Mesenchymal stem cell (in vitro differentiated cells and primary cell): ENCODE measurements around the gene APPBP2.
"Not testable (repeated sequence)": the region's sequence is repeated elsewhere in the genome, so short reads cannot be mapped to it uniquely, and the experiment has no call there.

ENCODE experiments used
- DNase-seq: peaks from one replicate; pipeline ENCODE4 v3.0.0-alpha.2; 2013
- H2AFZ ChIP-seq: one replicate; pipeline ENCODE4 v1.6.1; 2013; ENCODE audit warnings: low read depth, mild to moderate bottlenecking, control low read depth, inconsistent platforms, low read length, moderate library complexity
- H2AK5ac ChIP-seq: 2 replicates; pipeline ENCODE4 v1.6.1; 2013; ENCODE audit warnings: low read length, moderate library complexity, mild to moderate bottlenecking, inconsistent platforms; ENCODE audit not compliant: severe bottlenecking
- H2BK120ac ChIP-seq: one replicate; pipeline ENCODE4 v1.6.1; 2013; ENCODE audit warnings: low read depth, mild to moderate bottlenecking, inconsistent platforms, low read length, moderate library complexity
- H2BK12ac ChIP-seq, 2 experiments: one replicate each; pipeline ENCODE4 v1.6.1; 2013; ENCODE audit warnings: inconsistent platforms in 2 of 2, low read length in 2 of 2, mild to moderate bottlenecking in 2 of 2, moderate library complexity in 2 of 2, control low read depth in 1 of 2
- H2BK15ac ChIP-seq: one replicate; pipeline ENCODE4 v1.6.1; 2013; ENCODE audit warnings: mild to moderate bottlenecking, low read depth, inconsistent platforms; ENCODE audit not compliant: poor library complexity, severe bottlenecking
- H2BK5ac ChIP-seq: 2 replicates; pipeline ENCODE4 v1.6.1; 2013; ENCODE audit warnings: low read depth, mild to moderate bottlenecking, low read length, control low read depth, inconsistent platforms; ENCODE audit not compliant: poor library complexity, severe bottlenecking
- H3K14ac ChIP-seq, 2 experiments: one replicate each; pipeline ENCODE4 v1.6.1; 2013; ENCODE audit warnings: inconsistent platforms in 2 of 2, low read length in 2 of 2, control low read depth in 1 of 2, mild to moderate bottlenecking in 1 of 2, moderate library complexity in 1 of 2
- H3K18ac ChIP-seq, 2 experiments: one replicate each; pipeline ENCODE4 v1.6.1; 2013; ENCODE audit warnings: inconsistent platforms in 2 of 2, low read length in 2 of 2, control low read depth in 1 of 2, low read depth in 1 of 2, mild to moderate bottlenecking in 1 of 2
- H3K23ac ChIP-seq, 2 experiments: one replicate each; pipeline ENCODE4 v1.6.1; 2013; ENCODE audit warnings: inconsistent platforms in 2 of 2, low read length in 2 of 2, mild to moderate bottlenecking in 2 of 2, moderate library complexity in 2 of 2, control low read depth in 1 of 2
- H3K27ac ChIP-seq: 2 replicates; pipeline ENCODE4 v1.5.1; 2013; ENCODE audit warnings: mild to moderate bottlenecking, moderate library complexity, low read length, control low read depth, inconsistent platforms; ENCODE audit not compliant: poor library complexity, severe bottlenecking
- H3K27me3 ChIP-seq, 2 experiments: 2 replicates each; pipeline versions ENCODE4 v1.6.1 to v1.7.0; 2013; ENCODE audit warnings: low read length in 2 of 2, mild to moderate bottlenecking in 2 of 2, moderate library complexity in 2 of 2, control low read depth in 1 of 2, inconsistent platforms in 1 of 2; ENCODE audit not compliant: control insufficient read depth in 1 of 2, insufficient read depth in 1 of 2
- H3K36me3 ChIP-seq, 2 experiments: 2 replicates each; pipeline versions ENCODE4 v1.6.1 to v1.7.0; 2013; ENCODE audit warnings: low read length in 2 of 2, control low read depth in 1 of 2, inconsistent platforms in 1 of 2, low read depth in 1 of 2, mild to moderate bottlenecking in 1 of 2; ENCODE audit not compliant: insufficient read depth in 2 of 2, control insufficient read depth in 1 of 2
- H3K4ac ChIP-seq, 2 experiments: one replicate each; pipeline ENCODE4 v1.6.1; 2013; ENCODE audit warnings: inconsistent platforms in 2 of 2, low read length in 2 of 2, mild to moderate bottlenecking in 2 of 2, moderate library complexity in 2 of 2, control low read depth in 1 of 2, low read depth in 1 of 2
- H3K4me1 ChIP-seq: 2 replicates; pipeline ENCODE4 v1.6.1; 2013; ENCODE audit warnings: low read depth, low read length, control low read depth; ENCODE audit not compliant: control insufficient read depth, insufficient read depth
- H3K4me2 ChIP-seq: 2 replicates; pipeline ENCODE4 v1.6.1; 2013; ENCODE audit warnings: low read length, mild to moderate bottlenecking, inconsistent platforms; ENCODE audit not compliant: poor library complexity, severe bottlenecking
- H3K4me3 ChIP-seq, 2 experiments: 2 replicates each; pipeline versions ENCODE4 v1.5.1 to v1.7.0; 2013; ENCODE audit warnings: low read length in 2 of 2, mild to moderate bottlenecking in 2 of 2, control low read depth in 1 of 2, low read depth in 1 of 2; ENCODE audit not compliant: insufficient read depth in 1 of 2
- H3K79me1 ChIP-seq: replicated peaks from 2 replicates; pipeline ENCODE4 v1.6.1; 2013; ENCODE audit warnings: mild to moderate bottlenecking, control low read depth, low read length, inconsistent platforms; ENCODE audit not compliant: poor library complexity, severe bottlenecking
- H3K9ac ChIP-seq: 2 replicates; pipeline ENCODE4 v1.7.0; 2013; ENCODE audit warnings: mild to moderate bottlenecking, low read length, moderate library complexity
- H3K9me3 ChIP-seq: 2 replicates; pipeline ENCODE4 v1.7.0; 2013; ENCODE audit warnings: mild to moderate bottlenecking, low read length; ENCODE audit not compliant: control insufficient read depth
- H4K8ac ChIP-seq: one replicate; pipeline ENCODE4 v1.6.1; 2013; ENCODE audit warnings: inconsistent platforms, mild to moderate bottlenecking, low read length, moderate library complexity
- H4K91ac ChIP-seq: one replicate; pipeline ENCODE4 v1.6.1; 2013; ENCODE audit warnings: mild to moderate bottlenecking, low read length, inconsistent platforms
- WGBS: methylation state at CpG from one replicate; pipeline ENCODE4 v1.1.7; 2013; ENCODE audit warnings: mixed read lengths; 5-methylcytosine and 5-hydroxymethylcytosine counted together

APPBP2 gene

DNA sequence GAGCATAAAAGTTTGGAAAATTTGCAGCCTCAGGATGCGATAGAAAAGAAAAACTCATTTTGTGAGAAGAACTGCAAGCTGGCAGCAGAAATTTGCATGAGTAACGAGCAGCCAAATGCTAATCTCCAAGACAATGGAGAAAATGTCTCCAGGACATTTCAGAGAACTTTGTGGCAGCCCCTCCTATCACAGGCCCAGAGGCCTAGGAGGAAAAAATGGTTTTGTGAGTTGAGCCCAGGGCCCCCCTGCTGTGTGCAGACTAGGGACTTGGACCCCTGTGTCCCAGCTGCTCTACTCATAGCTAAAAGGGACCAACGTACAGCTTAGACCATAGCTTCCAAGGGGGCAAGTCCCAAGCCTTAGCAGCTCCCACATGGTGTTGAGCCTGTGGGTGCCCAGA lies 34.3 kb downstream of the APPBP2 start:
- DNase-seq, result no peak
- no peak overlapping the region for H2BK12ac ChIP-seq
- H3K4me3 ChIP-seq, result no peak overlapping the region
- no peak overlapping the region for H3K9ac ChIP-seq
- no peaks in the 10 kb centered on the region for H3K27me3 ChIP-seq
- no peak overlapping the region for H3K23ac ChIP-seq
- H3K14ac ChIP-seq, result no peak overlapping the region
- peaks cover 34 to 91% of the 10 kb centered on the region in 2 experiments for H3K36me3 ChIP-seq
- no peak overlapping the region for H2BK5ac ChIP-seq
- peaks cover 29% of the 10 kb centered on the region for H3K79me1 ChIP-seq
- H2BK120ac ChIP-seq, result no peak overlapping the region
- no peak overlapping the region for H3K27ac ChIP-seq
- no peak overlapping the region for H3K4me2 ChIP-seq
- H3K9me3 ChIP-seq, result peaks cover 7% of the 10 kb centered on the region
- WGBS, result 100% methylated on average over 3 of the region's 3 CpGs
- H3K18ac ChIP-seq, result no peak overlapping the region
- peaks cover 2% of the 10 kb centered on the region for H3K4me1 ChIP-seq
- H2AFZ ChIP-seq, result no peak overlapping the region
- H4K8ac ChIP-seq, result no peak overlapping the region
- H2AK5ac ChIP-seq, result no peak overlapping the region
- H4K91ac ChIP-seq, result no peak overlapping the region
- H3K4ac ChIP-seq, result no peak overlapping the region
- H2BK15ac ChIP-seq, result no peak overlapping the region

DNA sequence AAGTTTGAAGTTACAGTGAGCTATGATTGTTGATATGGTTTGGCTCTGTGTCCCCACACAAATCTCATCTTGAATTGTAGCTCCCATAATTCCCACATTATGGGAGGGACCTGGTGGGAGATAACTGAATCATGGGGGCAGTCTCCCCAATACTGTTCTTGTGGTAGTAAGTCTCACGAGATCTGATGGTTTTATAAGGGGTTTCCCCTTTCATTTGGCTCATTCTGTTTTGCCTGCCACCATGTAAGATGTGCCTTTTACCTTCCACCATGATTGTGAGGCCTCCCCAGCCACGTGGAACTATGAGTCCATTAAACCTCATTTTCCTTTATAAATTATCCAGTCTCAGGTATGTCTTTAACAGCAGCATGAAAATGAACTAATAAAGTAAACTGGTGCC lies 35.4 kb downstream of the APPBP2 start:
- not testable (repeated sequence) for H2BK15ac ChIP-seq, H3K4me2 ChIP-seq, H4K91ac ChIP-seq, H3K27me3 ChIP-seq, H2BK12ac ChIP-seq, H2BK120ac ChIP-seq, H3K18ac ChIP-seq, H3K27ac ChIP-seq, H3K4me3 ChIP-seq, H3K9me3 ChIP-seq, H3K4ac ChIP-seq, H3K4me1 ChIP-seq, H4K8ac ChIP-seq, H3K9ac ChIP-seq, H2AK5ac ChIP-seq, H3K14ac ChIP-seq, DNase-seq, H3K23ac ChIP-seq, H2AFZ ChIP-seq, H2BK5ac ChIP-seq
- Histone ChIP-seq H3K79me1 (peaks cover 29% of the 10 kb centered on the region), H3K36me3 (peaks cover 34 to 81% of the 10 kb centered on the region in 2 experiments)
- WGBS, result 100% methylated on average over 1 of the region's 2 CpGs

DNA sequence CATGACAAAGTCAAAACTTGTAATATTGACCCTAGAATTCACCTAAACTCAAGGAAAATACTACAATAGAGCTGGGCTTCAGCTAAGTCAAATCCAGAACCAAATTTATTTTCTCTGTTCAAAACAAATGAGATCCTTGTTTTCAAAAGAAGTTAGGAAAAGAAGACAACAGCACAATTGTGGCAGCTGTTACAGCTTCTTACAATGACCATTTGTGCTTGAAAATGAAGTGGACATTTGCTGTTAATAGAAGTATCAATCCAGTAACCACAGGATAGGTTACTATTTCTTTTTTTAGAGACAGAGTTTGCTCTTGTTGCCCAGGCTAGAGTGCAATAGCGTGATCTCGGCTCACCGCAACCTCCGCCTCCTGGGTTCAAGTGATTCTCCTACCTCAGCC lies 44.4 kb downstream of the APPBP2 start:
- Histone ChIP-seq H4K8ac (no peak overlapping the region), H2BK12ac (no peak overlapping the region), H3K27ac (no peak overlapping the region), H3K4ac (no peak overlapping the region), H3K18ac (no peak overlapping the region), H4K91ac (no peak overlapping the region), H3K4me1 (peaks cover 1% of the 10 kb centered on the region), H3K4me3 (no peak overlapping the region), H2BK5ac (no peak overlapping the region), H3K79me1 (peaks cover 6% of the 10 kb centered on the region), H3K4me2 (no peak overlapping the region), H3K9me3 (no peaks in the 10 kb centered on the region), H2AFZ (no peak overlapping the region), H3K36me3 (peaks cover 8 to 38% of the 10 kb centered on the region in 2 experiments), H3K14ac (no peak overlapping the region), H2BK120ac (no peak overlapping the region), H3K9ac (no peak overlapping the region), H3K27me3 (no peaks in the 10 kb centered on the region), H2AK5ac (no peak overlapping the region), H3K23ac (no peak overlapping the region), H2BK15ac (no peak overlapping the region)
- WGBS, result 95% methylated on average over 4 of the region's 4 CpGs
- DNase-seq, result no peak

DNA sequence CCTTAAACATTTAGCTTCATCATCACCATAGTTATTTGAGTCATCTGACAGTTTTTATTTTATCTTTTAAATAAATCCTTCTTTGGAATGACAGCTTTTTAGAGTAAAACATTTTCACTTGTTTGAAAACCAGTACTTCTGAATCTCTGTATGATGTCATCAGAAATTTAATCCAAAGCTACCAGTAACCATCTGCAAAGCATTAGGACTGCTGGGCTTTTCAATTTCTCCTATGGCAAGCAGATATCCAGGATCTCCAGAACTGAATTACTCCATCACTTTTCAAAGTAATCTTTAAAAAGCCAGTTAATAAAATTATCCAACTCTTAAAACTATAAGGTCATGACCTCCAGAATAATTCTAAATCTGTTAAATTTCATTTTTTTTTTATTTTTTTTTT lies 52.3 kb downstream of the APPBP2 start:
- Histone ChIP-seq H2BK5ac (no peak overlapping the region), H3K23ac (no peak overlapping the region), H2BK15ac (no peak overlapping the region), H3K18ac (no peak overlapping the region), H2BK120ac (no peak overlapping the region), H3K36me3 (peaks cover 7 to 48% of the 10 kb centered on the region in 2 experiments), H3K14ac (no peak overlapping the region), H2AFZ (no peak overlapping the region), H3K4ac (no peak overlapping the region), H4K8ac (no peak overlapping the region), H4K91ac (no peak overlapping the region), H3K4me1 (peaks cover 3% of the 10 kb centered on the region), H3K27ac (no peak overlapping the region), H3K9me3 (peaks cover 3% of the 10 kb centered on the region), H3K79me1 (no peaks in the 10 kb centered on the region), H3K4me3 (no peak overlapping the region), H2BK12ac (no peak overlapping the region), H3K27me3 (no peaks in the 10 kb centered on the region), H3K4me2 (no peak overlapping the region), H2AK5ac (no peak overlapping the region), H3K9ac (no peak overlapping the region)
- no peak for DNase-seq
